Ovary (tissue), 9 donors: Measurements from ENCODE around the gene PSRC1. TPM values are rescaled to one million over a fixed set of nuclear protein-coding genes. Genes with fewer than 3 reads are reported as not detected.

Source experiments
- DNase-seq, 5 donors: peaks; one replicate each; pipeline ENCODE4 v3.0.0-alpha.2; 2019 to 2020
- H3K27ac ChIP-seq, 2 donors: fragments of 200-600 bp; one replicate each; pipeline versions ENCODE4 v1.5.1 to v1.8.0; 2019 to 2022
- H3K27me3 ChIP-seq: fragments of 200-600 bp; one replicate; pipeline ENCODE4 v1.8.0; 2022
- H3K36me3 ChIP-seq: fragments of 200-600 bp; sonication (generic); one replicate; pipeline ENCODE4 v1.5.1; 2019
- H3K4me1 ChIP-seq: one replicate; pipeline ENCODE4 v1.8.1; 2013; ENCODE audit warnings: mild to moderate bottlenecking, moderate library complexity; ENCODE audit not compliant: insufficient read depth
- H3K4me3 ChIP-seq: fragments of 200-600 bp; sonication (generic); one replicate; pipeline ENCODE4 v1.5.1; 2017
- H3K9me3 ChIP-seq, 2 donors: fragments of 200-600 bp in 1 of 2; sonication (generic) in 1 of 2; one replicate each; pipeline versions ENCODE4 v1.5.1 to v1.8.1; 2013 to 2019; ENCODE audit warnings: mild to moderate bottlenecking in 1 of 2, moderate library complexity in 1 of 2
- EP300 ChIP-seq: sonication (generic); formaldehyde crosslinking; IDR thresholded peaks from one replicate; pipeline ENCODE4 v1.6.1; 2017; ENCODE audit warnings: antibody characterized with exemption
- POLR2A ChIP-seq: fragments of 450-650 bp; IDR thresholded peaks from one replicate; pipeline ENCODE4 v1.6.1; 2017; ENCODE audit warnings: antibody characterized with exemption, mild to moderate bottlenecking, moderate library complexity
- WGBS, 3 donors: extraction: QIAGEN DNeasy Blood & Tissue Kit in 1 of 3; methylation state at CpG; one replicate each; pipeline versions ENCODE4 v1.1.5 to v1.1.7; 2013 to 2017; 5-methylcytosine and 5-hydroxymethylcytosine counted together
- intact Hi-C, 4 donors: fragments of 100-400 bp; cut with DNase I; formaldehyde crosslinking; loops; one replicate each; pipeline versions ENCODE4 v1.11.0 to v1.15.1; 2022 to 2023
- polyA plus RNA-seq, 2 donors: library from polyadenylated mRNA; stranded (reverse); fragments of 200-250 nt in 1 of 2; fragments of 350-450 nt in 1 of 2; fragmentation: Illumina TruSeq in 1 of 2; extraction: RNeasy Lipid Tissue Mini Kit (QIAGEN cat#74804) in 1 of 2; gene quantifications; one replicate each; pipeline ENCODE4 v1.2.3, GENCODE V29; 2013 to 2014
- total RNA-seq, 7 donors: library from RNA; depleted of rRNA in 2 of 7; stranded (reverse); fragments of >200 nt in 2 of 7; fragmentation: NEBNext Ultra II Directional in 3 of 7; extraction: Animal tissue kit (Norgen Biotek cat#: 25700) in 3 of 7; gene quantifications; one replicate each; pipeline versions ENCODE4 v1.1.0 to v1.2.4, GENCODE V29; 2016 to 2023
- TF ChIP-seq, protein P1 (sequence below), 3 donors: fragments of 450-650 bp in 2 of 3; fragments of 200-600 bp in 1 of 3; IDR thresholded peaks; one replicate each; pipeline versions ENCODE4 v1.5.1 to v1.8.0; 2016 to 2022; ENCODE audit warnings: antibody characterized with exemption in 3 of 3, mild to moderate bottlenecking in 1 of 3
- donor health status: DM: no; HTN: no; CAD: no; lungs with moderate emphysema.
- donor health status: DM: no; HTN: no; CAD: no.
- donor health status: Bipolar disorder and iron deficiency.
- donor health status: DM: yes; HTN: yes; CAD: no.
- donor health status: DM: no; HTN: no; CAD: no.
- donor health status: DM: yes; HTN: yes; CAD: no.

PSRC1 gene
- total and polyA plus RNA-seq, 9 donors = 1.0 to 8.1 (median 5.3) TPM

GRCh38 chr1:109319114-109319513 is 36.2 kb upstream of the PSRC1 start:
- Histone ChIP-seq H3K4me3 (no peak overlapping the region), H3K27ac (no peak overlapping the region), H3K36me3 (no peaks in the 10 kb centered on the region), H3K4me1 (no peaks in the 10 kb centered on the region), H3K9me3 (no peaks in the 10 kb centered on the region), H3K27me3 (no peaks in the 10 kb centered on the region)
- 65 to 80% (median 78%) methylated on average over 3 of the region's 3 CpGs for WGBS, 3 donors
- no peak for DNase-seq
- TF ChIP-seq, protein P1, sequence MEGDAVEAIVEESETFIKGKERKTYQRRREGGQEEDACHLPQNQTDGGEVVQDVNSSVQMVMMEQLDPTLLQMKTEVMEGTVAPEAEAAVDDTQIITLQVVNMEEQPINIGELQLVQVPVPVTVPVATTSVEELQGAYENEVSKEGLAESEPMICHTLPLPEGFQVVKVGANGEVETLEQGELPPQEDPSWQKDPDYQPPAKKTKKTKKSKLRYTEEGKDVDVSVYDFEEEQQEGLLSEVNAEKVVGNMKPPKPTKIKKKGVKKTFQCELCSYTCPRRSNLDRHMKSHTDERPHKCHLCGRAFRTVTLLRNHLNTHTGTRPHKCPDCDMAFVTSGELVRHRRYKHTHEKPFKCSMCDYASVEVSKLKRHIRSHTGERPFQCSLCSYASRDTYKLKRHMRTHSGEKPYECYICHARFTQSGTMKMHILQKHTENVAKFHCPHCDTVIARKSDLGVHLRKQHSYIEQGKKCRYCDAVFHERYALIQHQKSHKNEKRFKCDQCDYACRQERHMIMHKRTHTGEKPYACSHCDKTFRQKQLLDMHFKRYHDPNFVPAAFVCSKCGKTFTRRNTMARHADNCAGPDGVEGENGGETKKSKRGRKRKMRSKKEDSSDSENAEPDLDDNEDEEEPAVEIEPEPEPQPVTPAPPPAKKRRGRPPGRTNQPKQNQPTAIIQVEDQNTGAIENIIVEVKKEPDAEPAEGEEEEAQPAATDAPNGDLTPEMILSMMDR (IDR thresholded peaks at IDR 0.05) = no peak
- TF ChIP-seq POLR2A = no peak
- TF ChIP-seq EP300 = no peak
- intact Hi-C loops = no loop called here

GRCh38 chr1:109316506-109316905 is 33.6 kb upstream of the PSRC1 start:
- 87 to 100% (median 94%) methylated on average over 1 of the region's 1 CpG for WGBS, 3 donors
- intact Hi-C loops = no loop called here

DNA sequence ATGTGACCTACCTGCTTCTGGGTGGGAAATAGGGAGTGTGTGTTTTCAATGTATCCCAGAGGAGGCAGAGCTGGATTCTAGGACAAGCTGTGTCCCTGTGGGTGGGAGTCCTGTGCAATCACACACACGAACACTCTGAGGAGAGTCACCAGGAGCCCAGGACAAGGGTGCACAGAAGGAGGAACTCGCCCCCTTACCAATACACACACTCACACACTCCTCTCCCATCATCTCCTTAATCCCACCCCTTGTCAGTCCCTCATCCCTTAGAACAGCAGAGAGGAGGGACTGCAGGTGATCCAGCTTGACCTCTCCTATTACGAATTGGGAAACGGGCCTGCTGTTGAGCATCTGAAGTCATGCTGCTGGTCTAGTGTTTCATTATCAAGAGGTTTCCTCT is 32.3 kb upstream of the PSRC1 start:
- H3K4me1 ChIP-seq = no peaks in the 10 kb centered on the region
- H3K27ac ChIP-seq = no peak overlapping the region
- TF ChIP-seq, protein P1 (IDR thresholded peaks at IDR 0.05) = no peak
- TF ChIP-seq EP300 (no peak), POLR2A (no peak)
- DNase-seq = no peak
- intact Hi-C loops = no loop called here
- H3K9me3 ChIP-seq = no peaks in the 10 kb centered on the region
- no peaks in the 10 kb centered on the region for H3K36me3 ChIP-seq
- H3K4me3 ChIP-seq = no peak overlapping the region
- no peaks in the 10 kb centered on the region for H3K27me3 ChIP-seq
- WGBS, 3 donors = 80 to 88% (median 87%) methylated on average over 4 of the region's 4 CpGs

More at GRCh38 chr1:109316506-109316905, 33.6 kb upstream of the PSRC1 start:
- no peaks in the 10 kb centered on the region for H3K4me1 ChIP-seq
- H3K4me3 ChIP-seq = no peak overlapping the region
- no peaks in the 10 kb centered on the region for H3K9me3 ChIP-seq
- H3K36me3 ChIP-seq = no peaks in the 10 kb centered on the region
- no peak for TF ChIP-seq EP300
- TF ChIP-seq, protein P1 (IDR thresholded peaks at IDR 0.05) = no peak
- TF ChIP-seq POLR2A = no peak
- H3K27me3 ChIP-seq = no peaks in the 10 kb centered on the region
- no peak overlapping the region for H3K27ac ChIP-seq
- no peak for DNase-seq

- TF ChIP-seq POLR2A (no peak), EP300 (no peak)
- TF ChIP-seq, protein P1 (IDR thresholded peaks at IDR 0.05) = no peak
- Histone ChIP-seq H3K27ac (no peak overlapping the region), H3K27me3 (no peaks in the 10 kb centered on the region), H3K9me3 (no peaks in the 10 kb centered on the region), H3K36me3 (no peaks in the 10 kb centered on the region), H3K4me3 (no peak overlapping the region), H3K4me1 (no peaks in the 10 kb centered on the region)
- 85 to 94% (median 92%) methylated on average over 1 of the region's 1 CpG for WGBS, 3 donors
- no peak for DNase-seq
- intact Hi-C loops = no loop called here
Measured at GRCh38 chr1:109314795-109315194, 31.9 kb upstream of the PSRC1 start.
